Tibial nerve (tissue), 4 donors: ENCODE data around the gene FCAMR. TPM values are rescaled to one million over a fixed set of nuclear protein-coding genes. Genes with fewer than 3 reads are reported as not detected.
A peak's percentile ranks its signal among the peaks of the same experiment; 100 is the strongest.

Source experiments
- DNase-seq, 2 donors: peaks; one replicate each; pipeline ENCODE4 v3.0.0-alpha.2; 2019; ENCODE audit warnings: low spot score in 2 of 2
- H3K27ac ChIP-seq, 4 donors: fragments of 200-600 bp; sonication (generic) in 3 of 4; one replicate each; pipeline ENCODE4 v1.5.1; 2017 to 2019; ENCODE audit warnings: mild to moderate bottlenecking in 1 of 4
- H3K27me3 ChIP-seq, 2 donors: fragments of 200-600 bp; sonication (generic) in 1 of 2; one replicate each; pipeline versions ENCODE4 v1.5.1 to v1.6.0; 2017 to 2019
- H3K36me3 ChIP-seq, 3 donors: fragments of 200-600 bp; sonication (generic); one replicate each; pipeline ENCODE4 v1.5.1; 2018 to 2019
- H3K4me1 ChIP-seq, 4 donors: fragments of 200-600 bp; sonication (generic) in 3 of 4; one replicate each; pipeline ENCODE4 v1.5.1; 2017 to 2019
- H3K4me3 ChIP-seq, 4 donors: fragments of 200-600 bp; sonication (generic) in 3 of 4; one replicate each; pipeline ENCODE4 v1.5.1; 2017 to 2019; ENCODE audit warnings: mild to moderate bottlenecking in 1 of 4, moderate library complexity in 1 of 4
- H3K9me3 ChIP-seq, 4 donors: fragments of 200-600 bp; sonication (generic) in 3 of 4; one replicate each; pipeline ENCODE4 v1.5.1; 2017 to 2019
- EP300 ChIP-seq, 2 donors: sonication (generic); formaldehyde crosslinking; IDR thresholded peaks; one replicate each; pipeline ENCODE4 v1.6.1; 2017; ENCODE audit warnings: antibody characterized with exemption in 2 of 2, mild to moderate bottlenecking in 1 of 2
- POLR2A ChIP-seq, 2 donors: fragments of 450-650 bp; IDR thresholded peaks; one replicate each; pipeline ENCODE4 v1.6.1; 2017; ENCODE audit warnings: antibody characterized with exemption in 2 of 2, mild to moderate bottlenecking in 2 of 2, moderate library complexity in 2 of 2
- WGBS, 2 donors: methylation state at CpG; one replicate each; pipeline ENCODE4 v1.1.5; 2018; 5-methylcytosine and 5-hydroxymethylcytosine counted together
- total RNA-seq, 4 donors: library from RNA; depleted of rRNA; stranded (reverse); fragments of >200 nt; gene quantifications; one replicate each; pipeline ENCODE4 v1.1.0, GENCODE V29; 2016
- TF ChIP-seq, protein P1 (sequence below), 5 experiments: fragments of 200-600 bp in 3 of 5; fragments of 450-650 bp in 2 of 5; sonication (generic) in 3 of 5; IDR thresholded peaks; one replicate each; pipeline ENCODE4 v1.5.1; 2016 to 2019; ENCODE audit warnings: antibody characterized with exemption in 5 of 5, mild to moderate bottlenecking in 3 of 5, moderate library complexity in 2 of 5

FCAMR gene
- total RNA-seq, 4 donors from 2014 or later, result not detected

DNA sequence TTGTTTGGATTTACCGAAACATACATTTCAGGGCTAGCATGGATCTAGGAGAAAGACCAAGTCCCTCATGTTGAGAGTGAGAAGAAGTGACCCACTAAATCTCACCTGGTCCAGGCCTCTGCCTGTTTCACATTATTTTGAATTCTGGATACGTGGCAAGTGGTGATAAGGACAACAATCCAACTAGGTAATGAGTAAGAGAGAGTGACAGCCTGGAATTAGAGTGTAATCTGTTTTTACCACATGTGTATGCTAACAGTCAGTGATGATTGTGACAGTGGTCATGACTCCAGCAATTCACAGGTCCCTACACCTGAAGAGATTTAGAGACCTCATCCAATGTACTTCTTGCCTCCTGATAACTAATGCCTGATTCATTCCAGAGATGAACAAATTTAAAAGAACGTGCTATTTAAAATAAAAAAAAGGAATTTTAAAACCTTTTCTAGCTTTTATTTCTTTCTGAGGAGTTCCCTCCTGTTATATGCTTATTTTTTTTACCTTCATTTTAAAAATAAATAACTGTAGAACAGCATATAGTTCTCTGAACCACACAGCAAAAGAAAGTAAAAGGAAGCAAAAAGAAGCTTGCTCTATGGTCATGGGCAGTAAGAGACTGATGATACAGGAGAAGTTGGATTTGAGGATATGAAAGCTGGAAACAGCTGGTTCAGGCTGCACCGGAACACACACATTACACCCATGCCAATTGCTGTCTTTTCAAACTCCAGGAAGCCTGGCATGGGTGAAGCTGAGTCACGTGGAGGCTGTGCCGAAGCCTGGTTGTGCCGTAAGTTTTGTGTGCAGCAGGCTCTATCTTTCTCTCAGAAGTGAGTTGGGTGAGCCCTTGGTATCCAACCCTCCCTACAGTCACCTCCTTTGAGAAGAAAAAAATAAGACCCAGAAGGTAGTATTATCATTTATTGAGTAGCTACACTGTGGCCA is 47.6 kb upstream of the FCAMR start:
- Histone ChIP-seq H3K27ac (no peak overlapping the region), H3K27me3 (no peaks in the 10 kb centered on the region), H3K36me3 (no peaks in the 10 kb centered on the region), H3K9me3 (no peaks in the 10 kb centered on the region), H3K4me1 (peaks cover 0 to 20% (median 0%) of the 10 kb centered on the region in 4 donors), H3K4me3 (no peak overlapping the region)
- DNase-seq, result peak in 1 of 2 donors; percentile 32
- TF ChIP-seq POLR2A (IDR thresholded peaks at IDR 0.05) (no peak), EP300 (IDR thresholded peaks at IDR 0.05) (peak in 1 of 2 donors; percentile 67)
- TF ChIP-seq, protein P1, sequence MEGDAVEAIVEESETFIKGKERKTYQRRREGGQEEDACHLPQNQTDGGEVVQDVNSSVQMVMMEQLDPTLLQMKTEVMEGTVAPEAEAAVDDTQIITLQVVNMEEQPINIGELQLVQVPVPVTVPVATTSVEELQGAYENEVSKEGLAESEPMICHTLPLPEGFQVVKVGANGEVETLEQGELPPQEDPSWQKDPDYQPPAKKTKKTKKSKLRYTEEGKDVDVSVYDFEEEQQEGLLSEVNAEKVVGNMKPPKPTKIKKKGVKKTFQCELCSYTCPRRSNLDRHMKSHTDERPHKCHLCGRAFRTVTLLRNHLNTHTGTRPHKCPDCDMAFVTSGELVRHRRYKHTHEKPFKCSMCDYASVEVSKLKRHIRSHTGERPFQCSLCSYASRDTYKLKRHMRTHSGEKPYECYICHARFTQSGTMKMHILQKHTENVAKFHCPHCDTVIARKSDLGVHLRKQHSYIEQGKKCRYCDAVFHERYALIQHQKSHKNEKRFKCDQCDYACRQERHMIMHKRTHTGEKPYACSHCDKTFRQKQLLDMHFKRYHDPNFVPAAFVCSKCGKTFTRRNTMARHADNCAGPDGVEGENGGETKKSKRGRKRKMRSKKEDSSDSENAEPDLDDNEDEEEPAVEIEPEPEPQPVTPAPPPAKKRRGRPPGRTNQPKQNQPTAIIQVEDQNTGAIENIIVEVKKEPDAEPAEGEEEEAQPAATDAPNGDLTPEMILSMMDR (IDR thresholded peaks at IDR 0.05), result no peak
- WGBS, 2 donors, result 65 to 74% methylated on average over 7 of the region's 7 CpGs

DNA sequence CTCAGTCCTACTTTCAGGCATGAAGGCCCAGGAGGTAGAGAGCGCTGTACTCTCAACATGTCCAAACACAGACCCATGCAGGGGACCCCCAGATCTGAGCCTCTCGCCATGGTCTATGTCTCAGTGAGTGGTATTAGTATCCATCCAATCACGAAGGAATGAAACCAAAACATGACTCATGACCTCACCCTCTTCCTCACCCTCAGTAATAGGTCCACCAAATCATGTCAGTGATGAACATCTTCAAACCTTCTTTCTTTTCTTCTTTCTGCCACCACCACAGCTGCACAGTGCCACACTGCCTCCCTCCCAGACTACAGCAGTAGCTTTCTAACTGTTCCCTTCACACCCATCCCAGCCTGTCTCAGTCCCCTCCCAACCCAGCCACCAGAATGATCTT is 45.5 kb upstream of the FCAMR start:
- Histone ChIP-seq H3K27ac (no peak overlapping the region), H3K36me3 (no peaks in the 10 kb centered on the region), H3K4me1 (peaks cover 0 to 9% (median 0%) of the 10 kb centered on the region in 4 donors), H3K27me3 (no peaks in the 10 kb centered on the region), H3K4me3 (no peak overlapping the region), H3K9me3 (no peaks in the 10 kb centered on the region)
- WGBS, 2 donors, result 87 to 91% methylated on average over 3 of the region's 3 CpGs
- no peak for DNase-seq
- TF ChIP-seq EP300 (IDR thresholded peaks at IDR 0.05) (no peak), POLR2A (IDR thresholded peaks at IDR 0.05) (no peak)
- TF ChIP-seq, protein P1 (IDR thresholded peaks at IDR 0.05), result no peak

DNA sequence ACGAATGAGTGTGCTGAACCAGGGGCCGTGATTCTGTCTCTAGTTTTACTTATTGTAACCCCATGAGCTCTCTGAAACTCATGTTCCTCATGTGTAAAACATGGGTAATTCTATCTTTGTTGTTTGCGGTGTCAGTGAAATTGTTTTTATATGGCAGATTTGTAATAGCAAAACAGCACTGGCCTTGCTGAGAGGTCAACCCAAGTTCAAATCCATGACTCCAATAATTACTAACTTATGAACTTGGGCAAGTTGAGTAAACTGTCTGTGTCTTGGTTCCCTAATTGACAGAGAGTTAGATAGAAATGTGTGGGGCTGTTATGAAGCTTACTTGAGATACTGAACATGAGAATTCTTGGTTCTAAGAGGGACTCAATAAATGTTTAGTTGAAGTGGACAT is 44.5 kb upstream of the FCAMR start:
- no peak overlapping the region for H3K4me3 ChIP-seq
- TF ChIP-seq EP300 (IDR thresholded peaks at IDR 0.05), result no peak
- TF ChIP-seq, protein P1 (IDR thresholded peaks at IDR 0.05), result no peak
- TF ChIP-seq POLR2A (IDR thresholded peaks at IDR 0.05), result no peak
- DNase-seq, result no peak
- H3K36me3 ChIP-seq, result no peaks in the 10 kb centered on the region
- 74 to 78% methylated on average over 3 of the region's 3 CpGs for whole genome bisulfite sequencing, 2 donors
- no peaks in the 10 kb centered on the region for H3K9me3 ChIP-seq
- H3K27ac ChIP-seq, result no peak overlapping the region
- peaks cover 0 to 15% (median 1%) of the 10 kb centered on the region in 4 donors for H3K4me1 ChIP-seq
- no peaks in the 10 kb centered on the region for H3K27me3 ChIP-seq

DNA sequence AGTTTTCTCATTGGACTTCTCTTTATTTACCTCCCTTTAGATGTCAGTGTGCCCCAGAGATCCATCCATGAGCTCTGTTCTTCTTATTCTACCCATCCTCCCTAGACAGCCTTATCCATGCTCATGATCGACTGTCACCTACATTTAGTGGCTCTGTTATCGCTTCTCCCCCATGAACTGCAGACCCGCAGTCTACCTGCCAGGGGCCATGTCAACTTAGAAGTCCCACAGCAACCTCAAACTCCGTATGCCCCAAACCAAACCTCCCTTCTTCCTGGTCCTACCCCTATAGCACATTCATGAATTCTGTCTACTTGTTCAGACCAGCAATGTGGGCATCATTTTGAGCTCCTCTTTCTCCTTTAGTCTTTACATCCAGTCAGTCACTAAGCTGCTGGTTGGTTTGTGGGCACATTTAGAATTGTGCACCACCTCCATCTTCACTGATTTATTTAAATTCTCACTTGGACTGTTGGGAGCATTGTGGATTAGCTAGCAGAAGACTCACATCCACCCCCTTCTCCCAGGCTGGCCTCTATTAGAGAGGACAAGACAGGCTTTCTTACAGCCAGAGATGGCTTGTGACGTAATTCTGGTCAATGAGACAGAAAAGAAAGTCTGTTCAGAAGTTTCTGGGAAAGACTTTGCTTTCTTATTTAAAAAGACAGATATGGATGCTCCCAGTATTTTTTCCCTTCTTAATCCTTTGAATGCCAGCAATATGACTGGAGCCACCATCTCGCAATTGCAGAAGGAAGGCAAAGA is 43.2 kb upstream of the FCAMR start:
- Histone ChIP-seq H3K9me3 (no peaks in the 10 kb centered on the region), H3K27me3 (no peaks in the 10 kb centered on the region), H3K36me3 (no peaks in the 10 kb centered on the region), H3K4me3 (no peak overlapping the region), H3K27ac (no peak overlapping the region), H3K4me1 (peaks cover 0 to 27% (median 9%) of the 10 kb centered on the region in 4 donors)
- DNase-seq, result no peak
- WGBS, 2 donors, result 82 to 83% methylated on average over 6 of the region's 6 CpGs
- TF ChIP-seq, protein P1 (IDR thresholded peaks at IDR 0.05), result no peak
- TF ChIP-seq POLR2A (IDR thresholded peaks at IDR 0.05) (no peak), EP300 (IDR thresholded peaks at IDR 0.05) (no peak)
